NCI-H2171 (cell line): ENCODE measurements around the gene STAC2.
A peak's percentile ranks its signal among the peaks of the same experiment; 100 is the strongest.

Experiments
- DNase-seq: peaks from one replicate; lab custom pipeline; 2025; lab: John Stamatoyannopoulos, UW

Gene STAC2

GRCh38 chr17:39231591-39232551 lies 6.1 kb upstream of the STAC2 start:
- peak; percentile 66 for DNase-seq

GRCh38 chr17:39231091-39231561 lies 5.4 kb upstream of the STAC2 start:
- peak; percentile 32 for DNase-seq

- no peak for DNase-seq
These were observed 4.6 kb upstream of the STAC2 start for GRCh38 chr17:39230361-39230760.

GRCh38 chr17:39229274-39229913 lies 3.6 kb upstream of the STAC2 start:
- DNase-seq, result no peak

GRCh38 chr17:39227364-39227919 lies 1.7 kb upstream of the STAC2 start:
- no peak for DNase-seq

- DNase-seq, result peak; percentile 97
These were observed 376 bp upstream of the STAC2 start for GRCh38 chr17:39225959-39226683.

GRCh38 chr17:39224778-39225307 lies 902 bp downstream of the STAC2 start:
- no peak for DNase-seq

- DNase-seq, result no peak
These were observed 1.6 kb downstream of the STAC2 start for GRCh38 chr17:39223907-39224777.

- DNase-seq, result no peak
These were observed 2.6 kb downstream of the STAC2 start for GRCh38 chr17:39222866-39223834.

- no peak for DNase-seq
These were observed 3.6 kb downstream of the STAC2 start for GRCh38 chr17:39222151-39222550.

- DNase-seq, result no peak
These were observed 4.2 kb downstream of the STAC2 start for GRCh38 chr17:39221572-39221971.

- DNase-seq, result no peak
These were observed 6.0 kb downstream of the STAC2 start for GRCh38 chr17:39219647-39220154.

- no peak for DNase-seq
These were observed 6.8 kb downstream of the STAC2 start for GRCh38 chr17:39218906-39219305.

GRCh38 chr17:39217734-39218369 lies 7.9 kb downstream of the STAC2 start:
- DNase-seq, result no peak

GRCh38 chr17:39213852-39214251 lies 11.9 kb downstream of the STAC2 start:
- no peak for DNase-seq

GRCh38 chr17:39212841-39213480 lies 12.8 kb downstream of the STAC2 start:
- DNase-seq, result peak; percentile 37

GRCh38 chr17:39212195-39212810 lies 13.4 kb downstream of the STAC2 start:
- DNase-seq, result no peak

GRCh38 chr17:39210093-39210434 lies 15.7 kb downstream of the STAC2 start:
- DNase-seq, result no peak
